Measurements from ENCODE around the gene MED13L.

MED13L gene

DNA sequence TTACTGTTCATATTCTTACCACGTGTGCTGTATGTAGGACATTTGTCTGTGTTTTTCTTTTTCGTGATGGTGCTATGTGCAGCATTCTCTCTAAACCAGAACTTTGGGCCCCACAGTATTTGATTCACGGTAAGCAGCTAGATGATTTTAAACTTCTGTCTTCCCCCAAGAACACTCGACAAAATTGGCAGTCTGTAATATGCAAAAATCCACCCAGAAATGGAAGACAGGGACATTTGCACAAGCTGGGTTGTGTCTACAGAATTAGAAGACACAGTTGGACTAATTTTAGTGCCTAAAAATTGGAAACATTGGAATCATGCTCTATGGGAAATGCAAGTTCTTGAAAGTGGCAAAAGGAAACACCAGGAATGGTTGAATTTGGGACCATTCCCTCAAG, 24.1 kb upstream of the MED13L start:
- H3K4me1 Mint-ChIP-seq: peaks cover 60% of the 10 kb centered on the region
- H3K4me3 Mint-ChIP-seq: no peak overlapping the region
- H3K27me3 Mint-ChIP-seq (ENCODE audit: low read depth, poor library complexity): peaks cover 9% of the 10 kb centered on the region

DNA sequence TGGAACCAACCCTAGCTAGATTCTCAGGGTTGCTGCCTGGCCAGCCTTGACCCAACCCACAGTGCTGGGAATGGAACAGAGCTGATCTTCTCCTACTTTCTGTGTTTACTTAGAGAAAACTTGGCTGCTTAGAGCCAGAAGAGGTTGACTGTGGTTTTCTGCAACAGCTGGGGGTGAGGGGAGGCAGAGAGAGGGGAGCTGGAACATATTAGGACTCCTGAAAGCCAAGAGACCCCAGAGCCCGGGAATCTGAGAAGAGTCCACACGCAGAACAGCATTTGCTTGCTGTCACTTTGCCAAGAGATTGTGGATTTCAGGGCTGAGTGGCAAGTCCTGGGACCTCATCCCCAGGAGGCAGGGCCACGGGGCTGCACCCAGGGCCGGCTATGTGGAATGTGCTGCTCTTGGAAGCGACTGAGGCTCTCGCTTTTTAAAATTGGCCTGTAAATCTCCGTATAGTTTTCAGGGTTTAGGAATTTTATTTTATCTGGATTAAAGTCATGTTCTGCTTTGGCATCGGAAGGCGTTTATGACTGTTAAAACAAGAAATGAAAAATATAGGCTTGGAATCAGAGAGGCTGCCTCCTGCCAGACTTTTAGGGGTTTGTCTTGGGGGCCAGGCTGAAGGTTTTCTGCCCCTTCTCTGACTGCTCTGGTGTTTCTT, 22.3 kb upstream of the MED13L start:
- TF ChIP-seq, protein P1, sequence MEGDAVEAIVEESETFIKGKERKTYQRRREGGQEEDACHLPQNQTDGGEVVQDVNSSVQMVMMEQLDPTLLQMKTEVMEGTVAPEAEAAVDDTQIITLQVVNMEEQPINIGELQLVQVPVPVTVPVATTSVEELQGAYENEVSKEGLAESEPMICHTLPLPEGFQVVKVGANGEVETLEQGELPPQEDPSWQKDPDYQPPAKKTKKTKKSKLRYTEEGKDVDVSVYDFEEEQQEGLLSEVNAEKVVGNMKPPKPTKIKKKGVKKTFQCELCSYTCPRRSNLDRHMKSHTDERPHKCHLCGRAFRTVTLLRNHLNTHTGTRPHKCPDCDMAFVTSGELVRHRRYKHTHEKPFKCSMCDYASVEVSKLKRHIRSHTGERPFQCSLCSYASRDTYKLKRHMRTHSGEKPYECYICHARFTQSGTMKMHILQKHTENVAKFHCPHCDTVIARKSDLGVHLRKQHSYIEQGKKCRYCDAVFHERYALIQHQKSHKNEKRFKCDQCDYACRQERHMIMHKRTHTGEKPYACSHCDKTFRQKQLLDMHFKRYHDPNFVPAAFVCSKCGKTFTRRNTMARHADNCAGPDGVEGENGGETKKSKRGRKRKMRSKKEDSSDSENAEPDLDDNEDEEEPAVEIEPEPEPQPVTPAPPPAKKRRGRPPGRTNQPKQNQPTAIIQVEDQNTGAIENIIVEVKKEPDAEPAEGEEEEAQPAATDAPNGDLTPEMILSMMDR (IDR thresholded peaks at IDR 0.05): no peak
- Mint-ChIP-seq H3K36me3 (ENCODE audit: low read depth) (peaks cover 5% of the 10 kb centered on the region), H3K4me3 (no peak overlapping the region), H3K27me3 (ENCODE audit: low read depth, poor library complexity) (peaks cover 14% of the 10 kb centered on the region), H3K4me1 (peaks cover 61% of the 10 kb centered on the region), H3K27ac (no peak overlapping the region), H3K9me3 (no peaks in the 10 kb centered on the region)
- DNase-seq: no peak

More for the DNA sequence above, 24.1 kb upstream of the MED13L start:
- no peaks in the 10 kb centered on the region for H3K36me3 Mint-ChIP-seq (ENCODE audit: low read depth)
- peak overlapping the region; percentile 95 for H3K27ac Mint-ChIP-seq
- no peak for DNase-seq
- H3K9me3 Mint-ChIP-seq: no peaks in the 10 kb centered on the region
- TF ChIP-seq, protein P1 (IDR thresholded peaks at IDR 0.05): no peak

DNA sequence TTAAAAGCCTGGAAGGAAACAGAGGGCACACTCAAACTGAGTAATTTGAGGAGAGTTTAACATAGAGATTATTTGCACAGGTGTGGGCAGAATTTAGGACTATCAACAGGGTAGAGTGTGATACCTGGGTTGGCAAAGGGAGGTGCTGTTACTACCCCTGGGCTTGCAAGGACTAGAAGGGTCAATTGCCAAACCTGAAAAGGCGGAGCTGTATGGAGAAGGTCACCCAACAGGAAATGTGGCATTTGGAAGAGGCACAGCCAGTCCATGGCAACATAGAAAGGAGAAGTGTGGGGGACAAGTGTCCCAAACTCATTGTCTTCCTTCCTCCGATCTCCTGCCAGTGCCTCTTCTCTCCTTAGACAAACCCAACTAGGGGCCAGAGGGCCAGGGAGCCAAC, 21.6 kb upstream of the MED13L start:
- TF ChIP-seq, protein P1 (IDR thresholded peaks at IDR 0.05): no peak

DNA sequence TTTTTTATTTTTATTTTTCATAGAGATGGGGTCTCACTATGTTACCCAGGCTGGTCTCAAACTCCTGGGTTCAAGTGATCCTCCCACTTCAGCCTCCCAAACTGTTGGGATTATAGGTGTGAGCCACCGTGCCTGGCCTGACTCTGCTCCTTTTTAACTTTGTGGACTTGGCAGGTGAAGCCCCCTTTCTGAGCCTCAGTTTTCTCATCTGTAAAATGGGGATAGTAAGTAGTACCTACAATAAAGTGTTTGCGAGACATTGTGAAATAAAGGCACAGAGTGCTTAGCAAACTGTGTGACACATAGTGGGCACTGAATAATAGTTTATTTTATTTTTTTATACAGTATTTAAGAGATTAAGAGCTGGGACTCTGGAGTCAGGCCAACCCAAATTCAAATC, 21.1 kb upstream of the MED13L start:
- Mint-ChIP-seq H3K4me1 (peaks cover 69% of the 10 kb centered on the region), H3K4me3 (no peak overlapping the region), H3K9me3 (no peaks in the 10 kb centered on the region), H3K27ac (no peak overlapping the region), H3K36me3 (ENCODE audit: low read depth) (peaks cover 5% of the 10 kb centered on the region), H3K27me3 (ENCODE audit: low read depth, poor library complexity) (peaks cover 9% of the 10 kb centered on the region)
- DNase-seq: no peak
- TF ChIP-seq, protein P1 (IDR thresholded peaks at IDR 0.05): no peak

More for the DNA sequence above, 21.6 kb upstream of the MED13L start:
- H3K9me3 Mint-ChIP-seq: no peaks in the 10 kb centered on the region
- peaks cover 69% of the 10 kb centered on the region for H3K4me1 Mint-ChIP-seq
- H3K27me3 Mint-ChIP-seq (ENCODE audit: low read depth, poor library complexity): peaks cover 14% of the 10 kb centered on the region
- no peak overlapping the region for H3K27ac Mint-ChIP-seq
- DNase-seq: no peak
- no peak overlapping the region for H3K4me3 Mint-ChIP-seq
- H3K36me3 Mint-ChIP-seq (ENCODE audit: low read depth): peaks cover 5% of the 10 kb centered on the region

GRCh38 chr12:116297224-116297834, 19.8 kb upstream of the MED13L start:
- Mint-ChIP-seq H3K27me3 (ENCODE audit: low read depth, poor library complexity) (peaks cover 9% of the 10 kb centered on the region), H3K4me3 (no peak overlapping the region)
- TF ChIP-seq, protein P1 (IDR thresholded peaks at IDR 0.05): no peak

More at GRCh38 chr12:116297224-116297834, 19.8 kb upstream of the MED13L start:
- no peak for DNase-seq
- peak overlapping the region; percentile 47 for H3K27ac Mint-ChIP-seq
- H3K9me3 Mint-ChIP-seq: no peaks in the 10 kb centered on the region
- peaks cover 5% of the 10 kb centered on the region for H3K36me3 Mint-ChIP-seq (ENCODE audit: low read depth)
- H3K4me1 Mint-ChIP-seq: peaks cover 68% of the 10 kb centered on the region

All from nephron progenitor cell (in vitro differentiated cells).